HepG2 (cell line): Measurements from ENCODE around the gene SECTM1. TPM values are rescaled to one million over a fixed set of nuclear protein-coding genes. Genes with fewer than 3 reads are reported as not detected.

Source experiments
- ARID5B ChIP-seq: IDR thresholded peaks from 2 replicates; pipeline ENCODE4 v1.4.0; 2020; ENCODE audit warnings: mild to moderate bottlenecking, missing genetic modification reagents
- ELF3 ChIP-seq: IDR thresholded peaks from 2 replicates; pipeline ENCODE4 v1.6.1; 2016; ENCODE audit warnings: missing genetic modification reagents, missing compliant biosample characterization
- FOXK1 ChIP-seq: sonication (generic); formaldehyde crosslinking; IDR thresholded peaks from 2 replicates; pipeline ENCODE4 v1.4.0; 2020; ENCODE audit warnings: low read depth, missing genetic modification reagents, borderline replicate concordance
- MTA3 ChIP-seq: sonication (generic); formaldehyde crosslinking; IDR thresholded peaks from 2 replicates; pipeline ENCODE4 v1.4.0; 2020; ENCODE audit warnings: missing genetic modification reagents
- NCOA1 ChIP-seq: sonication (generic); formaldehyde crosslinking; IDR thresholded peaks from 2 replicates; pipeline ENCODE4 v1.9.0; 2021; ENCODE audit warnings: missing genetic modification reagents
- NFIB ChIP-seq: sonication (generic); formaldehyde crosslinking; IDR thresholded peaks from 2 replicates; pipeline ENCODE4 v1.9.0; 2021; ENCODE audit warnings: missing genetic modification reagents, mild to moderate bottlenecking, borderline replicate concordance
- NFRKB ChIP-seq: fragments of 450-650 bp; IDR thresholded peaks from 2 replicates; pipeline ENCODE4 v1.6.1; 2017
- RNF219 ChIP-seq: sonication (generic); formaldehyde crosslinking; IDR thresholded peaks from 2 replicates; pipeline ENCODE4 v1.5.0; 2020; ENCODE audit warnings: mild to moderate bottlenecking, missing genetic modification reagents
- TEAD3 ChIP-seq: optimal IDR thresholded peaks from 2 replicates; pipeline ENCODE3; 2016; ENCODE audit warnings: borderline replicate concordance
- TOE1 ChIP-seq: sonication (generic); formaldehyde crosslinking; IDR thresholded peaks from 2 replicates; pipeline ENCODE4 v1.4.0; 2020; ENCODE audit warnings: mild to moderate bottlenecking, missing genetic modification reagents
- ZBTB7B ChIP-seq: sonication (generic); formaldehyde crosslinking; IDR thresholded peaks from 2 replicates; pipeline ENCODE4 v1.4.0; 2020; ENCODE audit warnings: missing genetic modification reagents
- ZKSCAN8 ChIP-seq: IDR thresholded peaks from 2 replicates; pipeline ENCODE4 v1.6.1; 2016; ENCODE audit warnings: borderline replicate concordance, missing genetic modification reagents, missing compliant biosample characterization
- ZNF292 ChIP-seq: sonication (generic); formaldehyde crosslinking; IDR thresholded peaks from 2 replicates; pipeline ENCODE4 v1.8.1; 2022; ENCODE audit warnings: mild to moderate bottlenecking, low read depth, missing genetic modification reagents, borderline replicate concordance
- ZNF564 ChIP-seq: sonication (generic); formaldehyde crosslinking; IDR thresholded peaks from 2 replicates; pipeline ENCODE4 v1.8.1; 2023; ENCODE audit warnings: mild to moderate bottlenecking, missing genetic modification reagents
- ZSCAN22 ChIP-seq: sonication (generic); formaldehyde crosslinking; IDR thresholded peaks from 2 replicates; pipeline ENCODE4 v1.4.0; 2020; ENCODE audit warnings: mild to moderate bottlenecking, missing genetic modification reagents
- polyA plus RNA-seq, 8 experiments: library from polyadenylated mRNA; depleted of rRNA in 3 of 8; stranded (reverse) in 7 of 8; unstranded in 1 of 8; fragments of >200 nt; fragmentation: Illumina TruSeq in 4 of 8; extraction: Trizol in 4 of 8; gene quantifications; 2 replicates each; pipeline versions ENCODE4 v1.2.1 to v1.2.3, GENCODE V29; 2011 to 2016; ENCODE audit warnings: low read depth in 4 of 8, missing spikeins in 1 of 8, mixed read lengths in 1 of 8; ENCODE audit not compliant: insufficient read depth in 1 of 8
- total RNA-seq, 5 experiments: library from RNA; depleted of rRNA; stranded (reverse); fragments of >200 nt; fragmentation: Illumina TruSeq; extraction: Trizol; gene quantifications; 2 replicates each; pipeline ENCODE4 v1.2.3, GENCODE V29; 2016; ENCODE audit warnings: low read depth in 1 of 5
- TF ChIP-seq, protein P1 (sequence below): sonication (generic); formaldehyde crosslinking; IDR thresholded peaks from 2 replicates; pipeline ENCODE4 v1.8.0; 2023; ENCODE audit warnings: mild to moderate bottlenecking, missing genetic modification reagents
- TF ChIP-seq, protein P2 (sequence below): sonication (generic); formaldehyde crosslinking; IDR thresholded peaks from 2 replicates; pipeline ENCODE4 v1.5.0; 2020; ENCODE audit warnings: mild to moderate bottlenecking, missing genetic modification reagents, borderline replicate concordance

Gene SECTM1
- total and polyA plus RNA-seq, 2 of the 13 experiments (the other 11 are each of a cell fraction or from before 2014, with no cell fraction given) = 3.5 to 5.3 TPM

DNA sequence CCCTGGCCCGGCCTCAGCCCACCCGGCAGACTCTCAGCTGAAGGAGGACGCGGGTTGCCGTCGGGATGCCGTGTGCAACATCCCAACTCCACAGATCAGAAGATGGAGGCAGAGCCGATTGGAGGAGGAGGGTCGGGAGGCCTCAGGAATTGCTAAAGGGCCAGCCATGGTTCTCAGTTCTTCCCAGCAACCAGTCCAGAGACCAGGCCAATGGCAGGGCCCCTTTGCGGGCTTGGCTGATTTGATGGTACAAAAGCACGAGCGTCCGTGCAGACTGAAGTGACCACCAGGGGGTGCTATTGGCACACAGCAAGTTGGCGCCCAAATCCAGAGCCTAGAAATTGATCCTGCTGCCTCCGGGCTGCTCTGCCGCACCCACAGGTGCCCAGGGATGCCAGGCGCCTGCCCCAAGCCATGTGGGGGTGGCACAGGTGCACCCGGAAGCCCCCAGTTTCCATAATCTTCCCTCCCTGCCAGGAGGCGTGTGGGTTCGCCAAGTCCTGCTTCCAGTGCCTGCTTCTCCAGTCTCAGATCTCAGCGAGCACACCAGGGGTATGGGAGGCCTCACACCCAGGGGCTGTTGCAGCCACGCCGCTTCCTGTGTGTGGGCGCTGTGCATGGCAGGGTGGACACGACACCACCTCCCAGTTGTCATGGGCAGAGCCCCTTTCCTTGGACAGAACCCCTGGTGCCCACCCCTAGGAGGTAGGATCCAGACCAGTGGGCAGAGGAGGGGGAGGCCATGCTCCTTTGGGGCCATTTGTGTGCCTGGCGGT lies 18.3 kb upstream of the SECTM1 start (continued):
- TF ChIP-seq ARID5B (peak; percentile 71; the same call in 1 of the 2 replicates), ZNF292 (CRISPR knock-in tag) (peak; percentile 57; the same call in 1 of the 2 replicates), RNF219 (CRISPR knock-in tag) (no peak), NFIB (CRISPR knock-in tag) (no peak), ZBTB7B (peak; percentile 72), TEAD3 (peak; percentile 26), NCOA1 (CRISPR knock-in tag) (peak; percentile 77), TOE1 (CRISPR knock-in tag) (no peak), ZKSCAN8 (CRISPR knock-in tag) (0 out of 2 replicates have a peak, but pooled peaks have one; percentile 47), FOXK1 (CRISPR knock-in tag) (no peak), ZNF564 (no peak), NFRKB (no peak), MTA3 (CRISPR knock-in tag) (no peak), ZSCAN22 (CRISPR knock-in tag) (no peak), ELF3 (peak; percentile 63; the same call in 1 of the 2 replicates)
- TF ChIP-seq, protein P1, sequence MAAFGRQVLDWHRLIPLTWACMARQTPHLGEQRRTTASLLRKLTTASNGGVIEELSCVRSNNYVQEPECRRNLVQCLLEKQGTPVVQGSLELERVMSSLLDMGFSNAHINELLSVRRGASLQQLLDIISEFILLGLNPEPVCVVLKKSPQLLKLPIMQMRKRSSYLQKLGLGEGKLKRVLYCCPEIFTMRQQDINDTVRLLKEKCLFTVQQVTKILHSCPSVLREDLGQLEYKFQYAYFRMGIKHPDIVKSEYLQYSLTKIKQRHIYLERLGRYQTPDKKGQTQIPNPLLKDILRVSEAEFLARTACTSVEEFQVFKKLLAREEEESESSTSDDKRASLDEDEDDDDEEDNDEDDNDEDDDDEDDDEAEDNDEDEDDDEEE (CRISPR knock-in tag) = no peak; the same call in 1 of the 2 replicates
- TF ChIP-seq, protein P2, sequence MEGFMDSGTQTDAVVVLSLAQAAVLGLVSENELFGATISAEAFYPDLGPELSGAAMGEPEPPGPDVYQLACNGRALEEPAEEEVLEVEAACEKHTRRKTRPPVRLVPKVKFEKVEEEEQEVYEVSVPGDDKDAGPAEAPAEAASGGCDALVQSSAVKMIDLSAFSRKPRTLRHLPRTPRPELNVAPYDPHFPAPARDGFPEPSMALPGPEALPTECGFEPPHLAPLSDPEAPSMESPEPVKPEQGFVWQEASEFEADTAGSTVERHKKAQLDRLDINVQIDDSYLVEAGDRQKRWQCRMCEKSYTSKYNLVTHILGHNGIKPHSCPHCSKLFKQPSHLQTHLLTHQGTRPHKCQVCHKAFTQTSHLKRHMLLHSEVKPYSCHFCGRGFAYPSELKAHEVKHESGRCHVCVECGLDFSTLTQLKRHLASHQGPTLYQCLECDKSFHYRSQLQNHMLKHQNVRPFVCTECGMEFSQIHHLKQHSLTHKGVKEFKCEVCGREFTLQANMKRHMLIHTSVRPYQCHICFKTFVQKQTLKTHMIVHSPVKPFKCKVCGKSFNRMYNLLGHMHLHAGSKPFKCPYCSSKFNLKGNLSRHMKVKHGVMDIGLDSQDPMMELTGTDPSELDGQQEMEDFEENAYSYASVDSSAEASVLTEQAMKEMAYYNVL (CRISPR knock-in tag) = peak; percentile 3; the same call in 1 of the 2 replicates
